ENCODE data around the gene PANX1. TPM values are rescaled to one million over a fixed set of nuclear protein-coding genes. Genes with fewer than 3 reads are reported as not detected.

The PANX1 gene
- polyA plus RNA-seq, 5 donors = 19.1 to 35.6 (median 29.5) TPM

GRCh38 chr11:94127638-94128037 lies 1.0 kb upstream of the PANX1 start:
- no peak for DNase-seq

GRCh38 chr11:94128291-94128745 lies 323 bp upstream of the PANX1 start:
- DNase-seq = no peak

GRCh38 chr11:94129512-94130297 lies 1.1 kb downstream of the PANX1 start:
- DNase-seq = peak in 1 of 2 donors; percentile 63

GRCh38 chr11:94130298-94131046 lies 1.8 kb downstream of the PANX1 start:
- peak; percentile 52 to 68 for DNase-seq

- DNase-seq = no peak
Observed at GRCh38 chr11:94131047-94131717, 2.5 kb downstream of the PANX1 start.

GRCh38 chr11:94131718-94132115 lies 3.1 kb downstream of the PANX1 start:
- peak; percentile 73 to 74 for DNase-seq

- DNase-seq = peak; percentile 44 to 57
Observed at GRCh38 chr11:94132152-94132558, 3.5 kb downstream of the PANX1 start.

- DNase-seq = no peak
Observed at GRCh38 chr11:94132823-94133408, 4.3 kb downstream of the PANX1 start.

- no peak for DNase-seq
Observed at GRCh38 chr11:94133752-94134151, 5.1 kb downstream of the PANX1 start.

GRCh38 chr11:94134651-94135512 lies 6.2 kb downstream of the PANX1 start:
- no peak for DNase-seq

GRCh38 chr11:94139416-94139815 lies 10.8 kb downstream of the PANX1 start:
- DNase-seq = no peak

- no peak for DNase-seq
Observed at GRCh38 chr11:94140154-94140655, 11.6 kb downstream of the PANX1 start.

GRCh38 chr11:94141511-94142307 lies 13.1 kb downstream of the PANX1 start:
- no peak for DNase-seq

- no peak for DNase-seq
Observed at GRCh38 chr11:94142308-94143281, 14.0 kb downstream of the PANX1 start.

GRCh38 chr11:94144216-94144615 lies 15.6 kb downstream of the PANX1 start:
- no peak for DNase-seq

GRCh38 chr11:94144664-94145063 lies 16.0 kb downstream of the PANX1 start:
- no peak for DNase-seq

GRCh38 chr11:94145431-94145830 lies 16.8 kb downstream of the PANX1 start:
- DNase-seq = no peak

- no peak for DNase-seq
Observed at GRCh38 chr11:94145916-94146315, 17.3 kb downstream of the PANX1 start.

GRCh38 chr11:94147433-94147845 lies 18.8 kb downstream of the PANX1 start:
- no peak for DNase-seq

Measured in right lung (tissue), 5 donors.